Hematopoietic multipotent progenitor cell treated with erythropoietin and hydrocortisone succinate and interleukin-3 and kit ligand, for 6 days (in vitro differentiated cells): ENCODE measurements around the gene INPP5J.
"Not testable (repeated sequence)": the region's sequence is repeated elsewhere in the genome, so short reads cannot be mapped to it uniquely, and the experiment has no call there.

Experiments used
- DNase-seq: peaks from one replicate; pipeline ENCODE4 v3.0.0-alpha.2; 2015

INPP5J gene

GRCh38 chr22:31088233-31088986 lies 34.4 kb upstream of the INPP5J start:
- DNase-seq: no peak

GRCh38 chr22:31089160-31090100 lies 33.3 kb upstream of the INPP5J start:
- DNase-seq: peak; percentile 67

DNA sequence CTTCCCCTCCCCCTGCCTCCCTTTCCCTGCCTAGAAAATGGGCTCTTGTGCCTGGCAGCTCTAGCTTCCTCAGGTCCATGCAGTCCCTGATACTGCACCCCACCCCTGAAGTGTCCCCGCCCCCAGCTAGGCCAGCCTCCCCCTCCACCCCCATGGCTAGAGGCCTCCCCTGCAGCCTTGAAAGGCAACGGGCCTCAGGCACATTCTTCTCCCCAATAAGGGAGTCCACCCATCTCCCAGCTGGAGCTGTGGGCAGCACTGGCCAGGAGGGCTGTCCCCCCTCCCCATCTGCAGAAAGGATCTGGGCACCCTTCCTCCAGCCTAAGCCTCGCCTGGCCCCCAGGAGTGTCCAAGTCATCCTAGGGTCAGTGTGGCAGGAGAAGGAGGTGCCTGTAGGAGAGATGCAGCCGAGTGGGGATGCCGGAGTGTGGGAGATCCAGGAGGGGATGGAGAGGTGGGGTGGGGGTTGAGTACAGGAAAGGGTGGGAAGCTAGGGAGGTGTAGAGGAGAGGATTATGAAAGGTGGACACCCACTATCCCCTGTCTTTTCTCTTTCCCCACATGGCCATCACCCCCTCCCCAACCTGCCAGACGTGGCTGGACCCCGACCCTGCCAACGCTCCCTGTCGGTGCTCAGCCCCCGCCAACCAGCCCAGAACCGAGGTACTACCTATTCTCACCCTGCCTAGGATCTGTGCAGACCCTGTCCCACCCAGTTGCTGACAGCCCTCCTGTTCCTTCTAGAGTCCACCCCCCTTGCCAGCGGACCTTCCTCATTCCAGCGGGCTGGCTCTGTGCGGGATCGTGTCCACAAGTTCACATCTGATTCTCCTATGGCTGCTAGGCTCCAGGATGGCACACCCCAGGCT lies 32.3 kb upstream of the INPP5J start:
- DNase-seq: no peak

GRCh38 chr22:31091106-31091975 lies 31.4 kb upstream of the INPP5J start:
- no peak for DNase-seq

DNA sequence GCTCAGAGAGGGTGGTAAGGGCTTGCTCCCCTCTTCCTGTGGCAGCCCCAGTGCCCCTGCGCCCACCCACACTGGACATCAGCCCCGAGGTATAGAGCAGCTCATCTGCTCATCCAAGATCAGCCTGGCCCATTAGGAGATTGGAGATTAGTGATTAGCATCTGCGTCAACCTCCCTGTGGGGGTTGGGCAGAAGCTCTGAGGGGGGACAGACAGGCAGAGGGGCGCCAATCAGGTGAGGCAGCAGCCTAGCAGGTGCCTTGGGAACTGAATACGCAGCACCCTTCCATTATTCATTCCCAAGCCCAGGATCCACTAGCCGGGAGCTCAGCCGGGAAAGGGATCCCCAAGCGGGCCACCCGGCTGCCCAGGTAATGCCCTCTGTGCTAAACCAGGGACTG lies 30.6 kb upstream of the INPP5J start:
- no peak for DNase-seq

GRCh38 chr22:31093086-31093850 lies 29.5 kb upstream of the INPP5J start:
- DNase-seq: no peak

DNA sequence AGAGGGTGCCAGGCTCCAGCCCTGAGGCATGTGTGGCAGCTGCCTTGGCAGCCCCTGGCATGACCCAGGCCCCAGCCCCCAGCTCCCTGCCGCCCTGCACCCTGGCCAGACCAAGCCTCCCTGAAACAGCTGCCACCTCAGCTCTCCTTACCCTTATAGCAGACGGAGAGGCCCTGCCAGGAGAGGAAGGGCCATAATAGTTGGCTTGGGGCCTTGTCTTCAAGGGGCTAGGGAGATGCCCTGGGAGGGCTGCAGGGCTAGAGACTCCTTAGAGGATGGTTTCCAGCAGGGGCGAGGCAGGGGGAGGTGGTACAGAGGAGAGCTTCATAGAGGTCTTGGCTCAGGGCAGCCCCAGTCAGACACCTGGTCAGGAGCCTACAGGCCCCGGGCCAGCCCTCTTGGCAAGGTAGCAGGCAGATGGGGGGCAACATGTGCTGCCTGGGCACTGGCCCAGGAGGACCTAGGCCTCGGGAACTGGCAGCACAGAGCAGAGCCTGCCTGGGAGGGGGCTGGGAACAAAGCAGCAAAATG lies 28.7 kb upstream of the INPP5J start:
- no peak for DNase-seq

DNA sequence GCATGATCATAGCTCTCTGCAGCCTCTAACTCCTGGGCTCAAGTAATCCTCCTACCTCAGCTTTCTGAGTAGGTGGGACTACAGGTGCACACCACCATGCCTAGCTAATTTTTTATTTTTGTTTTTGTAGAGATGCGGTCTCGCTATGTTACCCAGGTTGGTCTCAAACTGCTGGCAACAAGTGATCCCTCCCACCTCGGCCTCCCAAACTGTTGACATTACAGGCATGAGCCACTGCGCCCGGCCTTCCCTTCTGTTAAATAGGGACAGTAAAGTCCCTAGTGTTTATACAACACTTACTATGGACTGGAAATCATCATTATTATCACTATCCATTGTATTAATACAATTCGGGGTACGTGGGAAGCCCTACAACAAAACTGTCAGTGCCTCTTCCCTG lies 28.0 kb upstream of the INPP5J start:
- DNase-seq: no peak

- DNase-seq: no peak
Measured at GRCh38 chr22:31095637-31096249, 27.0 kb upstream of the INPP5J start.

GRCh38 chr22:31096657-31097279 lies 26.0 kb upstream of the INPP5J start:
- no peak for DNase-seq

DNA sequence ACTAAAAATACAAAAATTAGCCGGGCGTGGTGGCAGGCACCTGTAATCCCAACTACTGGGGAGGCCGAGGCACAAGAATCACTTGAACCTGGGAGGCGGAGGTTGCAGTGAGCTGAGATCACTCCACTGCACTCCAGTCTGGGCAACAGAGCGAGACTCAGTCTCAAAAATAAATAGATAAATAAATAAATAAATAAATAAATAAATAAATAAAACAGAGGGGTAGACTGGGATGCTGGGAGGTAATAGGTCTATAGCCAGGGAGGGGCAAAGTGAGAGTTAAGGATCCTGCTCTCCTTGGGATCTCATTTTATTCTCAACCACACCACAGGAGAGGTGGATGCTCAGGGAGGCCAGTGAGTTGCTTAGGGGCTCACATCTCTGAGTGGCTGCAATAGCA lies 25.2 kb upstream of the INPP5J start:
- DNase-seq: not testable (repeated sequence)

DNA sequence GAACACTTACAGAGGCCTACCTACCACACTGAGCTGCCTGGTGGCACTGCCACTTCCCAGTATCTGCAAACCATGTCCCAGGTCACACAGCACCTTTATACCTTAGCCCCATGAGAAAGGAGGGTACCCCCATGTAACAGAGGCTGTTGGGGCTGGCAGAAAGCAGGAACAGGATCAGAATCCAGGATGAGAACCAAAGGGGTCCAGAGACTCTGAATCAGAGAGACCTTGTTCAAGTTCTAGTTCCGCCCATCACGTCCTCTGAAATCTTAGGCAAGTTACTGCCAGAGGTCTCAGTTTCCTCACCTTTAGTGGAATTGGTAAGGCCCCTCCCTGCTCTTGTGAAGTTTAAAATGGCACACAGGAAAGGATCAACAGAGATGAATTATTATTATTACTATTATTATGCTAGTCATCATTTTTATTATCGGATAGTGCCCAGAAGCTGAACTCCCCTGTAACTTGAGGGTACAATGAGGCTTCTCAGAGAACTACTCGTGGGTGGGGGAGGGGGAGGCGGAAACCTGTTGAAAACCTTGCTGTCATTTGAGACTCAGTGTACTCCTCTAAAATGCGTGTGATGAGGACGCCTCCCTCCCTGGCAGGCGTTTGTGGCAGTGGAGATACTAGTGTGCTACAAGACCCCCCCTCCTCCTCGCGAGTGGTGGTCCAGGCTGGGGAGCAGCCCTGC lies 24.7 kb upstream of the INPP5J start:
- DNase-seq: no peak

DNA sequence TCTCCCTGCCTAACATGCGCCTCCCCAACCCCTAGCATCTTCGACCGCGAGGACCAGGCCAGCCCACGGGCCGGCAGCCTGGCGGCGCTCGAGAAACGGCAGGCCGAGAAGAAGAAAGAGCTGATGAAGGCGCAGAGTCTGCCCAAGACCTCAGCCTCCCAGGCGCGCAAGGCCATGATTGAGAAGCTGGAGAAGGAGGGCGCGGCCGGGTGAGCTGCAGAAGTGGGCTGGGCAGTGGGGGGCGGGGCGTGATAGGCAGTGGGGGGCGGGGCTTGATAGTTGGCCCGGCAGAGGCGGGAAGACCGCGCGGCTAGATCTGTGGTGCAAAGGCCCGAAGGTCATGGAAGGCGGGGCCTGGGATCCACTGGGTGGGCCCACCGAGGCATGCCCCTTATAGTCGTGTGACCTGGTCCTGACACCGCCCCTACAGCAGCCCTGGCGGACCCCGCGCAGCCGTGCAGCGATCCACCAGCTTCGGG lies 24.1 kb upstream of the INPP5J start:
- peak; percentile 38 for DNase-seq

DNA sequence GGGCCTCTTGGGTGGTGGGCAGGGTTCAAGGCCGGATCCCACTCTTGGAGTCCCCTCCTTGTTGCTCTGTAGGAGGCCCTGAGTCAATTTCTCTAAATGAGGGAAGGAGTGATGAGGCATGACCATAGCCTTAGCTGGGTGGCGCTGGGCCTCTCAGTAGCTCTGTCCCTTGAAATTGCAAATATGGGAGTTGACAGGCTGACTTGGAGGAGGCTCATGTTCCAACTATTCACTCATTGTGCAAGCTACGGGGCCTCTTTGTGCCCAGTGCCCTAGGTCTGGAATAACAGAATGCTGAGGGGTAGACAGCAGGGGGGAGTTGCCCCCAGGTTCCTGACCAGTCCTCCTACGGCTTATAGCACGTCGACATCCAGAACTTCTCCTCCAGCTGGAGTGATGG lies 23.4 kb upstream of the INPP5J start:
- no peak for DNase-seq

DNA sequence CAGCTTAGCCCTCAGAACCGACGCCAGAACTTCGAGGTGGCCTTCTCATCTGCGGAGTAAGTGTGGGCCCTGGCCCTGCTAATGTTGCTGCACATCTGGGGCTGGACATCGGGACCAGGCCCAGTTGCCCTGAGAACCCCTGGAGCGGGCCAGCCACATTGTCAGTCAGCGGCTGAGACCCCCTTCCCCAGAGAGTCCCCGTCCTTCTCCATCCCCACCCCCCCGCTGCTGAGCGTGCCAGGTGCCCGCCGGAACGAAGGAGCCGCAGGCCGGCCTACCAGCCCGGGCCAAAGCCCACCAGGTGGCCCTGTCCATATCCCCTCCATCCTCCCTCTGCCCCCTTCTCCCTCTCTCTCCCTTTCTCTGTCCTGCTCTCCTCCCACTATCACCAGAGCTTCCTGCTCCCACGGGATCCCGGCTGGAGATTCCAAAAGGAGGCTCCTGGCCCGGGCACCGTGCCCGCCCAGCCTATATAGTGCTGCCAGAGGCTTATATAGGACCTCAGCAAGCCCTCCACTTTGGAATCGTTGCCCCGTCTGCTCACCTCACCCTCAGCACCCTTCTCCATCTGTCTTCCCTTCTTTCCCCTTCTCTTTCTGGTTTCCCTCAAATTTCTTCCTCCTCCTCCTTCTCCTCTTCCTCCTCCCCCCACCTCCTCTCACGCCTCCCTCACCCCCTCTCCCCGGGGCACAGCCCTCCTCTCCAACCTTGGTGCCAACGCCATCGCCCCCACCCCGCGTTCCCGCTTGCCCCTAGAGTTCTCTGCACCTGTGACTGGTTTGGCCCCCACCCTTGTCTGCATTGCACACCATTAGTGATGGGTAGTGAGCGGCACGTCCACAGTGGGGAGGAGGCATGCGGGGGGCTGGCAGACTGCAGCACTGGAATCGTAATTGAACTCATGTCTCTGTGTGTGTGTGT lies 22.7 kb upstream of the INPP5J start:
- no peak for DNase-seq

DNA sequence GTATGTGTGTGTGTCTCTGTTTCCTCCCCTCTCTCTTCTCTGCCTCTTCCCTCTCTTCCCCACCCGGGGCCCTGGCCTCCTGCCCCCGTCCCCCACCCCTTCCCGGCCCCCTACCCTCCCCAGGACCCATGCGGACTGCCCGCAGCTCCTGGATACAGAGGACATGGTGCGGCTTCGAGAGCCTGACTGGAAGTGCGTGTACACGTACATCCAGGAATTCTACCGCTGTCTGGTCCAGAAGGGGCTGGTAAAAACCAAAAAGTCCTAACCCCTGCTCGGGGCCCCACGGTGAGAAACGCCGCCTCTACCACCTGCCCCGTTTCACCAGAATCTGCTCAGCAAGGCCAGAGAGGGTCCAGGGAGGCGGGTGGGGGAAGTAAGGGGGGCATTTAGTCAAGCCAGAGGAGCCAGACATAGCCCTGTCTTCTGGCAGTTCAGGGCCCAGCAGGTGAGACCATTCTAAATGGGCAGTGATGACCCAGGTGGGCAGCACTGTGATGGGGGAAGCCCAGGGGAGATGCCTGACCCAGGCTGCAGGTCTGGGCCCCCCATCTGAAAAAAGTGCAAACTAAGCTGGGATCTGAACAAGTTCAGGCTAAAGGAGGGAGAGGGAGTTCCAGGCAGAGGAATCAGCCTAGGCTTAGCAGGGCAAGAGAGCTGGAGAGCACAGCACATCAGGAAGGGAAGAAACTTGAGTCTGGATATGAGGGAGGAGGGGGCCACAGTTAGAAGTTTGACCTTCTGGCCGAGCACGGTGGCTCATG lies 21.8 kb upstream of the INPP5J start:
- DNase-seq: no peak

DNA sequence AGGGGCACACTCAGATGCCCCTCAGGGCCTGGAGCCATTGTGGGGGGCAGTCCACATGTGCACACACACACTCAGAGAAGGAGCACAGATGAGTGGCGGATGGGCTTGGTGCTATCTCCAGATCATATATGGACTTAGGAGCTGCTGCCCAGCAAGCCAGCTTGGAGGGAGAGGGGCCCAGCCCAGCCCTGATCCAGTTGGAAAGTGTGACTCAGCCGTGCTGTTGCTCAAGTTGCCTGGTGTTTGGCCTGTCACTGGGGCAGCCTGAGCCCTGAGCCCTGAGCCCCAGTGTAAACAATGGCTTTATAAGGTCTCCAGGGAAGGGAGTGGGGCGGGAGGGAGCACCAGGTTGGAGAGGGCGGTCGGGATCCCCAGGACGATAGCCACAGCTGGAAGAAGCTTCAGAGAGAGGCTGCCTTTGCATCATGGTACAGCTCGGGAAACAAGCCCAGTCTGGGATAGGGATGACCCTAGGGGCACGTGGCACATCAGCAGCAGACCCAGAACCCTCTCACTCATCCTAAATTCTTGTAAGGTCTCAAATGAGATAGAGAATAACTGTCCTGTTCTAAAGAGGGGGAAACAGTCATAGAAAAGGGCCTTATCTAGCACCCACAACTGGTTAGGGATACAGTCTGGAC lies 20.2 kb upstream of the INPP5J start:
- no peak for DNase-seq
